H9 (cell line): ENCODE data around the gene SUGP1. TPM values are rescaled to one million over a fixed set of nuclear protein-coding genes. Genes with fewer than 3 reads are reported as not detected.
A peak's percentile ranks its signal among the peaks of the same experiment; 100 is the strongest.

ENCODE experiments used
- DNase-seq: peaks from one replicate; pipeline ENCODE4 v3.0.0-alpha.2; 2017
- H2AFZ ChIP-seq: one replicate; pipeline ENCODE4 v1.6.1; 2013; ENCODE audit warnings: mild to moderate bottlenecking, low read length, control low read depth, moderate library complexity
- H2AK5ac ChIP-seq: 2 replicates; pipeline ENCODE4 v1.6.1; 2013; ENCODE audit warnings: low read length, control low read depth, mixed read lengths; ENCODE audit not compliant: insufficient read length
- H2BK120ac ChIP-seq: one replicate; pipeline ENCODE4 v1.6.1; 2013; ENCODE audit warnings: low read depth, mild to moderate bottlenecking, low read length, control low read depth, inconsistent platforms; ENCODE audit not compliant: poor library complexity, severe bottlenecking
- H2BK12ac ChIP-seq: 2 replicates; pipeline ENCODE4 v1.6.1; 2013; ENCODE audit warnings: low read length, control low read depth, mixed read lengths, low read depth; ENCODE audit not compliant: insufficient read length
- H2BK15ac ChIP-seq: 2 replicates; pipeline ENCODE4 v1.6.1; 2013; ENCODE audit warnings: low read depth, low read length, control low read depth
- H2BK20ac ChIP-seq: one replicate; pipeline ENCODE4 v1.6.1; 2013; ENCODE audit warnings: low read depth, mild to moderate bottlenecking, low read length, control low read depth, inconsistent platforms; ENCODE audit not compliant: poor library complexity, severe bottlenecking
- H2BK5ac ChIP-seq: 2 replicates; pipeline ENCODE4 v1.6.1; 2013; ENCODE audit warnings: low read length, control low read depth, mixed read lengths; ENCODE audit not compliant: insufficient read length
- H3K14ac ChIP-seq: 2 replicates; pipeline ENCODE4 v1.6.1; 2013; ENCODE audit warnings: low read length, control low read depth; ENCODE audit not compliant: insufficient read depth
- H3K18ac ChIP-seq: 2 replicates; pipeline ENCODE4 v1.6.1; 2013; ENCODE audit warnings: low read depth, mild to moderate bottlenecking, mixed read lengths, low read length, control low read depth; ENCODE audit not compliant: insufficient read length
- H3K23ac ChIP-seq: 2 replicates; pipeline ENCODE4 v1.6.1; 2013; ENCODE audit warnings: low read length, control low read depth, mixed read lengths, low read depth; ENCODE audit not compliant: insufficient read length
- H3K23me2 ChIP-seq: 2 replicates; pipeline ENCODE4 v1.6.1; 2013; ENCODE audit warnings: low read depth, mild to moderate bottlenecking, mixed read lengths, low read length, control low read depth; ENCODE audit not compliant: insufficient read length, poor library complexity, severe bottlenecking
- H3K27ac ChIP-seq: 2 replicates; pipeline ENCODE4 v1.5.1; 2013; ENCODE audit warnings: low read length, control low read depth, mixed read lengths, low read depth; ENCODE audit not compliant: insufficient read length
- H3K27me3 ChIP-seq: 2 replicates; pipeline ENCODE4 v1.6.1; 2013; ENCODE audit warnings: low read length, control low read depth, inconsistent platforms; ENCODE audit not compliant: insufficient read depth
- H3K4ac ChIP-seq: 2 replicates; pipeline ENCODE4 v1.6.1; 2013; ENCODE audit warnings: low read depth, mild to moderate bottlenecking, control low read depth, inconsistent platforms, low read length, moderate library complexity
- H3K4me1 ChIP-seq: 2 replicates; pipeline ENCODE4 v1.6.1; 2013; ENCODE audit warnings: low read length, control low read depth, inconsistent platforms; ENCODE audit not compliant: insufficient read depth
- H3K4me2 ChIP-seq: 2 replicates; pipeline ENCODE4 v1.6.1; 2013; ENCODE audit warnings: low read length, control low read depth, mixed read lengths; ENCODE audit not compliant: insufficient read length, insufficient read depth
- H3K56ac ChIP-seq: 2 replicates; pipeline ENCODE4 v1.6.1; 2013; ENCODE audit warnings: low read depth, mild to moderate bottlenecking, mixed read lengths, low read length, control low read depth; ENCODE audit not compliant: insufficient read length
- H3K79me1 ChIP-seq: 2 replicates; pipeline ENCODE4 v1.6.1; 2013; ENCODE audit warnings: low read depth, mild to moderate bottlenecking, moderate library complexity, low read length, control low read depth, inconsistent platforms; ENCODE audit not compliant: insufficient read depth, poor library complexity, severe bottlenecking
- H3K79me2 ChIP-seq: 2 replicates; pipeline ENCODE4 v1.6.1; 2013; ENCODE audit warnings: low read length, control low read depth, inconsistent platforms; ENCODE audit not compliant: insufficient read depth
- H3K9ac ChIP-seq: 2 replicates; pipeline ENCODE4 v1.6.1; 2013; ENCODE audit warnings: low read length, control low read depth, mixed read lengths; ENCODE audit not compliant: insufficient read length; ENCODE audit errors: extremely low read depth
- H3K9me3 ChIP-seq: one replicate; pipeline ENCODE4 v1.6.1; 2013; ENCODE audit warnings: low read depth, low read length, inconsistent platforms; ENCODE audit not compliant: control insufficient read depth
- H3T11ph ChIP-seq: one replicate; pipeline ENCODE4 v1.6.1; 2013; ENCODE audit warnings: mild to moderate bottlenecking, low read length, control low read depth, inconsistent platforms
- H4K20me1 ChIP-seq: one replicate; pipeline ENCODE4 v1.6.1; 2013; ENCODE audit not compliant: control insufficient read depth, insufficient read length, insufficient read depth
- H4K5ac ChIP-seq: 2 replicates; pipeline ENCODE4 v1.6.1; 2013; ENCODE audit warnings: low read depth, mild to moderate bottlenecking, mixed read lengths, low read length, control low read depth; ENCODE audit not compliant: insufficient read length
- H4K8ac ChIP-seq: replicated peaks from 2 replicates; pipeline ENCODE4 v1.6.1; 2013; ENCODE audit warnings: low read length, control low read depth, mixed read lengths, low read depth; ENCODE audit not compliant: insufficient read length
- H4K91ac ChIP-seq: 2 replicates; pipeline ENCODE4 v1.6.1; 2013; ENCODE audit warnings: low read depth, mild to moderate bottlenecking, moderate library complexity, mixed read lengths, low read length, control low read depth; ENCODE audit not compliant: insufficient read length
- H3K27ac Mint-ChIP-seq, 3 experiments: 2 replicates in 2 of 3; 3 replicates in 1 of 3; pipeline ENCODE4 v1.8.0; 2020 to 2021; ENCODE audit warnings: mixed read lengths in 3 of 3, mild to moderate bottlenecking in 1 of 3, moderate library complexity in 1 of 3
- H3K27me3 Mint-ChIP-seq: 2 replicates; pipeline ENCODE4 v1.8.0; 2021; ENCODE audit warnings: low read depth, mild to moderate bottlenecking, moderate library complexity, mixed read lengths
- H3K36me3 Mint-ChIP-seq, 3 experiments: 2 replicates in 2 of 3; 3 replicates in 1 of 3; pipeline ENCODE4 v1.8.0; 2020 to 2021; ENCODE audit warnings: low read depth in 3 of 3, mixed read lengths in 3 of 3; ENCODE audit not compliant: insufficient read depth in 1 of 3
- H3K4me1 Mint-ChIP-seq, 2 experiments: 2 replicates each; pipeline ENCODE4 v1.8.0; 2020; ENCODE audit warnings: mixed read lengths in 2 of 2
- H3K4me3 Mint-ChIP-seq, 2 experiments: 2 replicates in 1 of 2; 3 replicates in 1 of 2; pipeline ENCODE4 v1.8.0; 2020 to 2021; ENCODE audit warnings: mild to moderate bottlenecking in 2 of 2, mixed read lengths in 2 of 2, moderate library complexity in 1 of 2
- H3K9me3 Mint-ChIP-seq, 2 experiments: 2 replicates in 1 of 2; 3 replicates in 1 of 2; pipeline ENCODE4 v1.8.0; 2020; ENCODE audit warnings: mild to moderate bottlenecking in 2 of 2, mixed read lengths in 2 of 2, moderate library complexity in 1 of 2
- CTCF ChIP-seq: fragments of 200-600 bp; sonication (generic); conservative IDR thresholded peaks from 3 replicates; pipeline ENCODE4 v1.8.0; 2021; ENCODE audit warnings: antibody characterized with exemption, mild to moderate bottlenecking
- WGBS: extraction: QIAGEN DNeasy Blood & Tissue Kit; methylation state at CpG from one replicate; pipeline ENCODE4 v1.1.7; 2013; ENCODE audit warnings: missing lambda C conversion rate, low lambda C conversion rate, mixed read lengths; ENCODE audit not compliant: insufficient read length; ENCODE audit errors: extremely low coverage; 5-methylcytosine and 5-hydroxymethylcytosine counted together
- total RNA-seq: library from RNA; stranded (reverse); gene quantifications from 2 replicates; pipeline ENCODE4 v1.2.1, GENCODE V29; 2021

The SUGP1 gene
- total RNA-seq, 1 experiment from 2014 or later, result 103 TPM

- Histone ChIP-seq H3K9me3 (no peaks in the 10 kb centered on the region), H2BK12ac (no peak overlapping the region), H3K79me1 (no peaks in the 10 kb centered on the region), H2AK5ac (no peak overlapping the region), H3K9ac (no peak overlapping the region), H2BK120ac (no peak overlapping the region), H2BK5ac (no peak overlapping the region), H3K79me2 (no peaks in the 10 kb centered on the region), H4K5ac (no peak overlapping the region), H4K20me1 (no peaks in the 10 kb centered on the region), H3K27me3 (no peaks in the 10 kb centered on the region), H2BK20ac (no peak overlapping the region), H2AFZ (no peak overlapping the region), H3K18ac (no peak overlapping the region), H3K4ac (no peak overlapping the region), H3K23me2 (no peaks in the 10 kb centered on the region), H4K91ac (no peak overlapping the region), H3K14ac (no peak overlapping the region), H4K8ac (no peak overlapping the region), H3K56ac (no peak overlapping the region), H3T11ph (no peak overlapping the region), H2BK15ac (no peak overlapping the region), H3K23ac (no peak overlapping the region), H3K27ac (no peak overlapping the region), H3K4me2 (no peak overlapping the region), H3K4me1 (no peaks in the 10 kb centered on the region)
- peak; percentile 92 for DNase-seq
- no CpG with 5 or more reads among the region's 28 CpGs for whole genome bisulfite sequencing
- H3K27me3 Mint-ChIP-seq, result no peaks in the 10 kb centered on the region
- H3K27ac Mint-ChIP-seq, result peak overlapping the region in 1 of 3 experiments; percentile 88; a peak in 3 of 7 replicates
- no peak overlapping the region for H3K4me3 Mint-ChIP-seq
- H3K36me3 Mint-ChIP-seq, result peaks cover 26 to 62% (median 57%) of the 10 kb centered on the region in 3 experiments
- TF ChIP-seq CTCF, result peak; percentile 98
- no peaks in the 10 kb centered on the region for H3K4me1 Mint-ChIP-seq
- no peaks in the 10 kb centered on the region for H3K9me3 Mint-ChIP-seq
Measured at GRCh38 chr19:19342086-19343015, 22.0 kb upstream of the SUGP1 start.
